Natural killer cell (primary cell): ENCODE results near the gene CAMKK1. TPM values are rescaled to one million over a fixed set of nuclear protein-coding genes. Genes with fewer than 3 reads are reported as not detected.

Experiments used
- ATAC-seq, 3 donors: fragments of 150-1000 bp in 2 of 3; fragments of 200-7000 bp in 1 of 3; cut with Tn5 transposase; 1 replicate in 1 of 3; 2 replicates in 2 of 3; pipeline ENCODE4 v1.10.0; 2021; ENCODE audit warnings: mild to moderate bottlenecking in 2 of 3, moderate library complexity in 2 of 3
- DNase-seq, 2 donors: peaks; one replicate each; pipeline versions ENCODE4 v3.0.0 to v3.0.0-alpha.2; 2013 to 2021; ENCODE audit warnings: mixed read lengths in 1 of 2
- H3K27ac ChIP-seq: one replicate; pipeline ENCODE4 v1.5.1; 2013; ENCODE audit warnings: mild to moderate bottlenecking, low read length
- H3K27me3 ChIP-seq: one replicate; pipeline ENCODE4 v1.6.1; 2013; ENCODE audit warnings: low read length; ENCODE audit not compliant: control insufficient read depth, insufficient read depth
- H3K36me3 ChIP-seq: one replicate; pipeline ENCODE4 v1.6.1; 2013; ENCODE audit warnings: low read length; ENCODE audit not compliant: control insufficient read depth, insufficient read depth
- H3K4me1 ChIP-seq: one replicate; pipeline ENCODE4 v1.6.1; 2013; ENCODE audit warnings: low read length; ENCODE audit not compliant: control insufficient read depth, insufficient read depth
- H3K4me3 ChIP-seq: one replicate; pipeline ENCODE4 v1.5.1; 2013; ENCODE audit warnings: low read length
- H3K9me3 ChIP-seq: one replicate; pipeline ENCODE4 v1.6.1; 2013; ENCODE audit warnings: low read length; ENCODE audit not compliant: control insufficient read depth, insufficient read depth
- H3K27ac Mint-ChIP-seq, 2 donors: one replicate each; pipeline ENCODE4 v1.8.0; 2022; ENCODE audit warnings: mild to moderate bottlenecking in 2 of 2, mixed read lengths in 2 of 2, moderate library complexity in 1 of 2
- H3K27me3 Mint-ChIP-seq, 2 donors: one replicate each; pipeline ENCODE4 v1.8.0; 2022; ENCODE audit warnings: low read depth in 2 of 2, mixed read lengths in 2 of 2
- H3K36me3 Mint-ChIP-seq: one replicate; pipeline ENCODE4 v1.8.0; 2022; ENCODE audit warnings: mixed read lengths
- H3K4me1 Mint-ChIP-seq, 2 donors: one replicate each; pipeline ENCODE4 v1.8.0; 2022; ENCODE audit warnings: mixed read lengths in 2 of 2
- H3K4me3 Mint-ChIP-seq: one replicate; pipeline ENCODE4 v1.8.0; 2022; ENCODE audit warnings: mild to moderate bottlenecking, moderate library complexity, mixed read lengths
- H3K9me3 Mint-ChIP-seq, 2 donors: one replicate each; pipeline ENCODE4 v1.8.0; 2022; ENCODE audit warnings: mixed read lengths in 2 of 2
- WGBS: methylation state at CpG from one replicate; pipeline ENCODE4 v1.1.7; 2013; ENCODE audit warnings: missing lambda C conversion rate; ENCODE audit not compliant: insufficient coverage; 5-methylcytosine and 5-hydroxymethylcytosine counted together
- intact Hi-C: fragments of 100-400 bp; cut with micrococcal nuclease; formaldehyde crosslinking; loops from one replicate; pipeline ENCODE4 v1.14.2; 2022
- total RNA-seq, 4 donors: library from RNA; stranded (reverse); fragments of 120-200 nt in 1 of 4; gene quantifications; one replicate each; pipeline versions ENCODE4 v1.2.3 to v1.2.4, GENCODE V29; 2013 to 2022
- TF ChIP-seq, protein P1 (sequence below): fragments of 200-600 bp; IDR thresholded peaks from one replicate; pipeline ENCODE4 v1.8.0; 2022; ENCODE audit warnings: antibody characterized with exemption

Gene CAMKK1
- total RNA-seq, 3 donors from 2014 or later (not counting 1 experiment from before 2014, with no cell fraction given) = 3.2 to 4.3 (median 3.9) TPM

DNA sequence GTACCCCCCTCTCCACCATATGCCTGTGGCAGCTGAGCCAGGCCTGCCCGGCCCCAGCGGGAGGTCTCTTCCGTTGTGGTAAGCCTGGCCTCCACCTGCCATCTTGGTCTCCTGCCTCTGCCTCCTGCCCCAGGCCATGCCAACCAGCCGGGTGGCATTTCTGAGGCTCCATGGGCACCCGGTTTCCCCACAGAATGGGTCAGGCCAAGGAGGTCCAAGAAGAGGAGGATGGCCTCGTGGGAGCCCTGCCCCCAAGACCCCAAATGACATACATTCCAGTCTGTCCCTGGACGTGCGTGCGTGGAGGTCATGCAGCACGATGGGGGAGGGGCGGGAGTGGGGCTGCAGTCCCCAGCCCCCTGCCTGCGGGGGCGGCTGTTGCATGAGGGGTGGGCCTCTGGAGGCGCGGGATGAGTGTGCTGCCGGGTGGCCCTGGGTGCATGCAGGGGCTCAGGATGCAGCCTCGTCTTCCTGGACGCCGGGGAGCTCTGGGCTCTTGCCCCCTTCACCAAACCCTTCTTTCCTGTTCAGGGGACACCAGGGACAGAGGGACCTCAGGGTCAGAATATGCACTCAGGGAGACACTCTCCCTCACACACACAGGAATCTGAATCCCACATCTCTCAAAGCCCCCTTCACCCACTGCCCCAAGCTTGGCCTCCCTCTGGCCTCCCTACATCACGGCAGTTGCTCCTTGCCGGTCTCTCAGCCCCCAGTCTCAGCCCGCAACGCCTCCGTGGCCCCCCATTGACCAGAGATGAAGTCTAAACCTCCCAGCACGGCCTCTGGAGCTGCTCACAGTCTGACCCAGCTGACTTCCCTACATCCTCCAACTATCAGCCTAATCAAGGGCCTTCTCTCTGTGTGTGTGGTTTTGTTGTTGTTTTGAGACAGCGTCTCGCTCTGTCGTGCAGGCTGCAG lies 30.8 kb downstream of the CAMKK1 start:
- Mint-ChIP-seq H3K4me1 (no peaks in the 10 kb centered on the region), H3K27me3 (no peaks in the 10 kb centered on the region), H3K27ac (no peak overlapping the region), H3K36me3 (no peaks in the 10 kb centered on the region), H3K9me3 (no peaks in the 10 kb centered on the region), H3K4me3 (no peak overlapping the region)
- no peak overlapping the region for H3K4me3 ChIP-seq
- ATAC-seq = no peak
- WGBS = 94% methylated on average over 28 of the region's 28 CpGs
- H3K27me3 ChIP-seq = no peaks in the 10 kb centered on the region
- H3K4me1 ChIP-seq = no peaks in the 10 kb centered on the region
- H3K9me3 ChIP-seq = no peaks in the 10 kb centered on the region
- H3K27ac ChIP-seq = no peak overlapping the region
- TF ChIP-seq, protein P1, sequence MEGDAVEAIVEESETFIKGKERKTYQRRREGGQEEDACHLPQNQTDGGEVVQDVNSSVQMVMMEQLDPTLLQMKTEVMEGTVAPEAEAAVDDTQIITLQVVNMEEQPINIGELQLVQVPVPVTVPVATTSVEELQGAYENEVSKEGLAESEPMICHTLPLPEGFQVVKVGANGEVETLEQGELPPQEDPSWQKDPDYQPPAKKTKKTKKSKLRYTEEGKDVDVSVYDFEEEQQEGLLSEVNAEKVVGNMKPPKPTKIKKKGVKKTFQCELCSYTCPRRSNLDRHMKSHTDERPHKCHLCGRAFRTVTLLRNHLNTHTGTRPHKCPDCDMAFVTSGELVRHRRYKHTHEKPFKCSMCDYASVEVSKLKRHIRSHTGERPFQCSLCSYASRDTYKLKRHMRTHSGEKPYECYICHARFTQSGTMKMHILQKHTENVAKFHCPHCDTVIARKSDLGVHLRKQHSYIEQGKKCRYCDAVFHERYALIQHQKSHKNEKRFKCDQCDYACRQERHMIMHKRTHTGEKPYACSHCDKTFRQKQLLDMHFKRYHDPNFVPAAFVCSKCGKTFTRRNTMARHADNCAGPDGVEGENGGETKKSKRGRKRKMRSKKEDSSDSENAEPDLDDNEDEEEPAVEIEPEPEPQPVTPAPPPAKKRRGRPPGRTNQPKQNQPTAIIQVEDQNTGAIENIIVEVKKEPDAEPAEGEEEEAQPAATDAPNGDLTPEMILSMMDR = no peak
- no peaks in the 10 kb centered on the region for H3K36me3 ChIP-seq
- intact Hi-C loops = loop anchor here (5.0 kb wide), 1 partner anchor 50 kb away; no protein-coding TSS in a partner anchor
- DNase-seq = no peak

DNA sequence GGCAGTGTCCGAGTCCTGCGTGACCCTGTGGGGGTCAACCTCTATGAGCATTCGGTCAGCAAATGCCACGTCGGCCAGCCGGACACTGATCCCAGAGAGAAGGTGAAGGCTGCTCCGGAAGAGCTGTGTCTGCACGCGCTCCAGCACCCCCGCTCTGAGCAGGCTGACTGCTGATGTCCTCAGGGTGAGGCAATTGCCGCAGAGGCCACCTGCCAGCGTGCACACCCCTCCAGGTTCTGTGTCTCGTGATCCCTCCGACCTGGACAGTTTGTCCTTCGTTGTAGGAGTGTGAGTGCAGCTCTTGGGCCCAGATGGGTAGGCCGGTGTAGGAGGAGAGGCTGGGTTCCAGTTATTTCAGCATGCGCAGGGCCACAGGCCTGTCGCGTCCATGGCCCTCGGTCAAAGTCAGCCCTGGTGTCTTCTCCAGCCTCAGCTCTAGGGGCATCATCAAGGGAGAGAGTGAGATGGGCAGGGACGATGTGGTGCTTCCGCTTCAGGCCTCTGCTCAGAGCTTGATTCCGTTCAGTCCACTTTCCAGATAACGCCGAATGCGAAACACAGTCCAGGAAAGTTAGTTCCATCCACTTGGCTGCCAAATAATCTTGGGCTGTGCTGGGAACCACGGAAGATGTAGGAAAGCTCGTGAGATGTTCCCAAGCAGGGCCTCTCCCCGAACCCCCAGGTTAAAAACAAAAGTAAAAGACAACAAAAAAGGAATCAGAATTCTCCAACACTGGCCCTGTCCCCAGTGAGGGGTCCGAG lies 31.7 kb downstream of the CAMKK1 start:
- Histone ChIP-seq H3K4me3 (no peak overlapping the region), H3K27ac (no peak overlapping the region), H3K36me3 (no peaks in the 10 kb centered on the region), H3K4me1 (no peaks in the 10 kb centered on the region), H3K27me3 (no peaks in the 10 kb centered on the region), H3K9me3 (no peaks in the 10 kb centered on the region)
- Mint-ChIP-seq H3K27ac (no peak overlapping the region), H3K36me3 (no peaks in the 10 kb centered on the region), H3K9me3 (no peaks in the 10 kb centered on the region), H3K27me3 (no peaks in the 10 kb centered on the region), H3K4me1 (no peaks in the 10 kb centered on the region), H3K4me3 (no peak overlapping the region)
- intact Hi-C loops = loop anchor here (5.0 kb wide), 1 partner anchor 51 kb away; no protein-coding TSS in a partner anchor
- no peak for DNase-seq
- ATAC-seq = no peak
- WGBS = 95% methylated on average over 30 of the region's 30 CpGs
- TF ChIP-seq, protein P1 = no peak

DNA sequence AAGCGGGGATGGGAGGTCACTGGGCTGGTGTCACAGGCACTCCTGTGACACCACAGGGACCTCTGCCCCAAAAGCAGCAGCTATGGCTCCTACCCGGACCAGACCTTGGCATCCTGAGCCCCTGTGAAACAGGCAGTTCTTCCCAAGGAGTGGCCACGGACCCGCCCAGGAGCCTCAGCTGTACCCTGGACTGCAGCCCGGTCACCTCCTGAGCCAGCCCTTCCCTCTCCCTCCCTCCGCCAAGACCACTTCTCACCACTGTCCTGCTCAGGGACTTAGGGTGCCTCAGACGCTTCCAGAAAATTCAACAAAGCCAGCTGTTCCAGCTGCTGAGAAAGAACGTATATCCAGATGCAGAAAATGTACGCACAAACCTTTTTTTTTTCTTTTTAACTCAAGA lies 32.9 kb downstream of the CAMKK1 start:
- Histone ChIP-seq H3K9me3 (no peaks in the 10 kb centered on the region), H3K27ac (no peak overlapping the region), H3K27me3 (no peaks in the 10 kb centered on the region), H3K4me1 (no peaks in the 10 kb centered on the region), H3K36me3 (no peaks in the 10 kb centered on the region), H3K4me3 (no peak overlapping the region)
- Mint-ChIP-seq H3K27me3 (no peaks in the 10 kb centered on the region), H3K4me3 (no peak overlapping the region), H3K4me1 (no peaks in the 10 kb centered on the region), H3K36me3 (no peaks in the 10 kb centered on the region), H3K9me3 (no peaks in the 10 kb centered on the region), H3K27ac (no peak overlapping the region)
- DNase-seq = no peak
- intact Hi-C loops = loop anchor here (5.0 kb wide), 1 partner anchor 52 kb away; no protein-coding TSS in a partner anchor
- 89% methylated on average over 9 of the region's 9 CpGs for WGBS
- TF ChIP-seq, protein P1 = no peak
- no peak for ATAC-seq
